HEK293 (cell line): Measurements from ENCODE around the gene TMA7B.

Source experiments
- CTCF ChIA-PET: fragments of 350-600 bp; formaldehyde crosslinking; extraction: SDS; loops from one replicate; lab custom pipeline; 2021; ENCODE audit warnings: antibody characterized with exemption; lab: Yijun Ruan, JAX
- POLR2A ChIA-PET: fragments of 300-600 bp; formaldehyde crosslinking; extraction: SDS; loops from one replicate; lab custom pipeline; 2020; ENCODE audit warnings: antibody characterized with exemption, inconsistent platforms; lab: Yijun Ruan, JAX
- H3K27ac ChIP-seq: fragments of 200-500 bp; sonication (Bioruptor generic); 2 replicates; pipeline ENCODE4 v1.5.1; 2014; ENCODE audit warnings: low read depth, low read length, control low read depth, inconsistent platforms; ENCODE audit errors: extremely low read depth
- H3K36me3 ChIP-seq, 2 experiments: fragments of 200-500 bp in 1 of 2; sonication (Bioruptor generic) in 1 of 2; 1 replicate in 1 of 2; 2 replicates in 1 of 2; pipeline ENCODE4 v1.5.1; 2014 to 2017; ENCODE audit warnings: inconsistent platforms in 2 of 2, low read length in 2 of 2; ENCODE audit not compliant: control insufficient read depth in 2 of 2, insufficient read depth in 1 of 2
- H3K4me1 ChIP-seq: fragments of 200-500 bp; sonication (Bioruptor generic); 2 replicates; pipeline ENCODE4 v1.5.1; 2014; ENCODE audit warnings: mild to moderate bottlenecking, low read length, inconsistent platforms; ENCODE audit not compliant: control insufficient read depth, insufficient read depth
- H3K4me3 ChIP-seq: 2 replicates; pipeline ENCODE4 v1.5.1; 2011; ENCODE audit warnings: low read depth, mild to moderate bottlenecking, control low read depth, low read length, moderate library complexity
- H3K9me3 ChIP-seq: fragments of 200-500 bp; sonication (Bioruptor generic); 2 replicates; pipeline ENCODE4 v1.5.1; 2014; ENCODE audit warnings: low read depth, low read length, inconsistent platforms; ENCODE audit not compliant: control insufficient read depth, insufficient read depth
- GLIS1 ChIP-seq: fragments of 450-650 bp; formaldehyde crosslinking; IDR thresholded peaks from 2 replicates; pipeline ENCODE4 v1.5.1; 2016; ENCODE audit warnings: missing biosample characterization, missing genetic modification characterization
- HOXD13 ChIP-seq: sonication (generic); formaldehyde crosslinking; IDR thresholded peaks from 2 replicates; pipeline ENCODE4 v1.8.0; 2022; ENCODE audit warnings: missing genetic modification reagents, borderline replicate concordance
- IKZF3 ChIP-seq: fragments of 450-650 bp; IDR thresholded peaks from 2 replicates; pipeline ENCODE4 v1.5.0; 2018; ENCODE audit warnings: missing biosample characterization, mild to moderate bottlenecking, missing genetic modification characterization, moderate library complexity
- KLF16 ChIP-seq: fragments of 450-650 bp; formaldehyde crosslinking; IDR thresholded peaks from 2 replicates; pipeline ENCODE4 v1.5.1; 2017; ENCODE audit warnings: missing biosample characterization, missing genetic modification characterization
- MYNN ChIP-seq: fragments of 450-650 bp; formaldehyde crosslinking; IDR thresholded peaks from 2 replicates; pipeline ENCODE4 v1.5.1; 2016; ENCODE audit warnings: missing biosample characterization, missing genetic modification characterization, borderline replicate concordance
- SCRT1 ChIP-seq: fragments of 450-650 bp; formaldehyde crosslinking; IDR thresholded peaks from 2 replicates; pipeline ENCODE4 v1.5.1; 2016; ENCODE audit warnings: missing biosample characterization, missing genetic modification characterization, borderline replicate concordance
- SP3 ChIP-seq: fragments of 450-650 bp; formaldehyde crosslinking; IDR thresholded peaks from 2 replicates; pipeline ENCODE4 v1.5.1; 2016; ENCODE audit warnings: missing biosample characterization, missing genetic modification characterization
- YY2 ChIP-seq: fragments of 450-650 bp; formaldehyde crosslinking; IDR thresholded peaks from 2 replicates; pipeline ENCODE4 v1.5.1; 2016; ENCODE audit warnings: missing biosample characterization, missing genetic modification characterization
- ZBTB44 ChIP-seq: fragments of 450-650 bp; IDR thresholded peaks from 2 replicates; pipeline ENCODE4 v1.5.1; 2018; ENCODE audit warnings: missing biosample characterization, mild to moderate bottlenecking, missing genetic modification characterization
- ZFP37 ChIP-seq: fragments of 450-650 bp; formaldehyde crosslinking; IDR thresholded peaks from 2 replicates; pipeline ENCODE4 v1.5.1; 2016; ENCODE audit warnings: missing biosample characterization, missing genetic modification characterization
- ZNF112 ChIP-seq: fragments of 450-650 bp; formaldehyde crosslinking; IDR thresholded peaks from 2 replicates; pipeline ENCODE4 v1.5.0; 2017; ENCODE audit warnings: missing biosample characterization, missing genetic modification characterization
- ZNF121 ChIP-seq: fragments of 450-650 bp; formaldehyde crosslinking; IDR thresholded peaks from 2 replicates; pipeline ENCODE4 v1.5.1; 2016; ENCODE audit warnings: missing biosample characterization, missing genetic modification characterization
- ZNF133 ChIP-seq: fragments of 450-650 bp; formaldehyde crosslinking; IDR thresholded peaks from 2 replicates; pipeline ENCODE4 v1.5.1; 2016; ENCODE audit warnings: missing biosample characterization, missing genetic modification characterization
- ZNF157 ChIP-seq: fragments of 450-650 bp; formaldehyde crosslinking; IDR thresholded peaks from 2 replicates; pipeline ENCODE4 v1.5.1; 2016; ENCODE audit warnings: missing biosample characterization, missing genetic modification characterization
- ZNF184 ChIP-seq: fragments of 450-650 bp; IDR thresholded peaks from 2 replicates; pipeline ENCODE4 v1.5.1; 2018; ENCODE audit warnings: missing biosample characterization, mild to moderate bottlenecking, missing genetic modification characterization
- ZNF274 ChIP-seq, 2 experiments: fragments of 200-500 bp in 1 of 2; fragments of 450-650 bp in 1 of 2; sonication (Bioruptor generic) in 1 of 2; formaldehyde crosslinking in 1 of 2; IDR thresholded peaks; 2 replicates each; pipeline versions ENCODE4 v1.5.1 to v1.6.1; 2014 to 2016; ENCODE audit warnings: borderline replicate concordance in 1 of 2, inconsistent platforms in 1 of 2, low read length in 1 of 2, missing biosample characterization in 1 of 2, missing genetic modification characterization in 1 of 2
- ZNF433 ChIP-seq: fragments of 450-650 bp; formaldehyde crosslinking; IDR thresholded peaks from 2 replicates; pipeline ENCODE4 v1.5.1; 2016; ENCODE audit warnings: missing biosample characterization, missing genetic modification characterization, low read depth
- ZNF501 ChIP-seq: fragments of 450-650 bp; formaldehyde crosslinking; IDR thresholded peaks from 2 replicates; pipeline ENCODE4 v1.5.1; 2016; ENCODE audit warnings: missing biosample characterization, missing genetic modification characterization
- ZNF544 ChIP-seq: fragments of 450-650 bp; formaldehyde crosslinking; IDR thresholded peaks from 2 replicates; pipeline ENCODE4 v1.5.0; 2017; ENCODE audit warnings: missing biosample characterization, missing genetic modification characterization
- ZNF548 ChIP-seq: fragments of 450-650 bp; formaldehyde crosslinking; IDR thresholded peaks from 2 replicates; pipeline ENCODE4 v1.5.1; 2016; ENCODE audit warnings: missing biosample characterization, missing genetic modification characterization
- ZNF624 ChIP-seq: fragments of 450-650 bp; formaldehyde crosslinking; IDR thresholded peaks from 2 replicates; pipeline ENCODE4 v1.5.1; 2017; ENCODE audit warnings: missing biosample characterization, missing genetic modification characterization
- ZNF639 ChIP-seq: fragments of 450-650 bp; formaldehyde crosslinking; IDR thresholded peaks from 2 replicates; pipeline ENCODE4 v1.5.1; 2016; ENCODE audit warnings: missing biosample characterization, missing genetic modification characterization
- ZNF791 ChIP-seq: fragments of 450-650 bp; formaldehyde crosslinking; IDR thresholded peaks from 2 replicates; pipeline ENCODE4 v1.5.1; 2016; ENCODE audit warnings: missing biosample characterization, missing genetic modification characterization
- ZNF792 ChIP-seq: fragments of 450-650 bp; formaldehyde crosslinking; IDR thresholded peaks from 2 replicates; pipeline ENCODE4 v1.5.1; 2016; ENCODE audit warnings: missing biosample characterization, missing genetic modification characterization
- ZNF830 ChIP-seq: fragments of 450-650 bp; IDR thresholded peaks from 2 replicates; pipeline ENCODE4 v1.5.0; 2018; ENCODE audit warnings: missing biosample characterization, missing genetic modification characterization, low read depth, mild to moderate bottlenecking, moderate library complexity
- ZNF843 ChIP-seq: fragments of 450-650 bp; formaldehyde crosslinking; IDR thresholded peaks from 2 replicates; pipeline ENCODE4 v1.5.1; 2016; ENCODE audit warnings: missing biosample characterization, missing genetic modification characterization
- ZSCAN5A ChIP-seq: fragments of 450-650 bp; formaldehyde crosslinking; IDR thresholded peaks from 2 replicates; pipeline ENCODE4 v1.5.1; 2016; ENCODE audit warnings: missing biosample characterization, missing genetic modification characterization

Gene TMA7B

GRCh38 chr22:39925909-39926679, 34.1 kb upstream of the TMA7B start:
- CTCF ChIA-PET = interaction anchor here (0.6 to 2.0 kb wide), 8 partner anchors 9 to 138 kb away, joined by 3 to 9 read pairs (median 4); no protein-coding TSS in a partner anchor
- Histone ChIP-seq H3K36me3 (no peaks in the 10 kb centered on the region), H3K27ac (no peak overlapping the region), H3K4me3 (no peak overlapping the region), H3K4me1 (no peaks in the 10 kb centered on the region), H3K9me3 (no peaks in the 10 kb centered on the region)
- TF ChIP-seq ZNF843 (no peak), SP3 (tag by site-specific recombination) (no peak), ZNF133 (tag by site-specific recombination) (no peak), ZNF791 (tag by site-specific recombination) (no peak), GLIS1 (tag by site-specific recombination) (no peak), ZBTB44 (tag by site-specific recombination) (no peak), ZNF112 (tag by site-specific recombination) (no peak), MYNN (tag by site-specific recombination) (no peak), KLF16 (tag by site-specific recombination) (no peak), ZNF433 (tag by site-specific recombination) (no peak), ZNF830 (no peak)
- POLR2A ChIA-PET = interaction anchor here (0.7 kb wide), 1 partner anchor 420 kb away, joined by 3 read pairs; the partner anchor contains the start of gene ADSL

GRCh38 chr22:39926753-39927152, 33.4 kb upstream of the TMA7B start:
- Histone ChIP-seq H3K9me3 (no peaks in the 10 kb centered on the region), H3K4me3 (no peak overlapping the region), H3K27ac (no peak overlapping the region), H3K4me1 (no peaks in the 10 kb centered on the region), H3K36me3 (no peaks in the 10 kb centered on the region)
- TF ChIP-seq ZNF274 (IDR thresholded peaks at IDR 0.05; ENCODE audit: low read length) = no peak
- no peak for TF ChIP-seq ZNF274 (tag by site-specific recombination; IDR thresholded peaks at IDR 0.05; ENCODE audit: borderline replicate concordance)
- no peak for TF ChIP-seq ZNF544 (tag by site-specific recombination)
- TF ChIP-seq ZNF433 (tag by site-specific recombination) = no peak
- TF ChIP-seq ZNF157 = no peak
- ChIA-PET POLR2A (interaction anchor here (0.7 kb wide), 1 partner anchor 419 kb away, joined by 3 read pairs; the partner anchor contains the start of gene ADSL), CTCF (interaction anchor here (0.6 to 2.0 kb wide), 5 partner anchors 28 to 137 kb away, joined by 4 to 9 read pairs (median 4); no protein-coding TSS in a partner anchor)

- CTCF ChIA-PET = interaction anchor here (0.5 to 2.0 kb wide), 6 partner anchors 8 to 267 kb away, joined by 3 to 9 read pairs (median 4); no protein-coding TSS in a partner anchor
- Histone ChIP-seq H3K4me3 (no peak overlapping the region), H3K9me3 (no peaks in the 10 kb centered on the region), H3K36me3 (no peaks in the 10 kb centered on the region), H3K4me1 (no peaks in the 10 kb centered on the region), H3K27ac (no peak overlapping the region)
- POLR2A ChIA-PET = no interaction called here
- TF ChIP-seq SCRT1 (no peak), ZSCAN5A (no peak), ZNF548 (tag by site-specific recombination) (no peak), ZNF184 (tag by site-specific recombination) (no peak), YY2 (tag by site-specific recombination) (no peak), ZNF501 (tag by site-specific recombination) (no peak), IKZF3 (tag by site-specific recombination) (no peak), ZNF624 (tag by site-specific recombination) (no peak), HOXD13 (no peak), ZNF121 (tag by site-specific recombination) (no peak), ZFP37 (tag by site-specific recombination) (no peak), ZNF639 (tag by site-specific recombination) (no peak), ZNF792 (tag by site-specific recombination) (no peak)
Measured at GRCh38 chr22:39927544-39927943, 32.7 kb upstream of the TMA7B start.
